ENCODE measurements around the gene NRG3.

Gene NRG3

GRCh38 chr10:82124713-82125112, 249.7 kb downstream of the NRG3 start:
- Histone ChIP-seq H3K27me3 (ENCODE audit: insufficient read depth, poor library complexity, severe bottlenecking) (no peaks in the 10 kb centered on the region), H3K27ac (replicated peaks) (no peak overlapping the region), H3K4me3 (replicated peaks; ENCODE audit: insufficient read depth, low read length) (no peak overlapping the region)
- no peak for DNase-seq (ENCODE audit: low read depth in 1 of 2, low spot score in 1 of 2)
- TF ChIP-seq SPI1 (IDR thresholded peaks at IDR 0.05; ENCODE audit: borderline replicate concordance, low read depth) (no peak), POLR2AphosphoS5 (IDR thresholded peaks at IDR 0.05; ENCODE audit: low read depth) (no peak), GABPA (IDR thresholded peaks at IDR 0.05; ENCODE audit: low read depth) (no peak)
- TF ChIP-seq, protein P1, sequence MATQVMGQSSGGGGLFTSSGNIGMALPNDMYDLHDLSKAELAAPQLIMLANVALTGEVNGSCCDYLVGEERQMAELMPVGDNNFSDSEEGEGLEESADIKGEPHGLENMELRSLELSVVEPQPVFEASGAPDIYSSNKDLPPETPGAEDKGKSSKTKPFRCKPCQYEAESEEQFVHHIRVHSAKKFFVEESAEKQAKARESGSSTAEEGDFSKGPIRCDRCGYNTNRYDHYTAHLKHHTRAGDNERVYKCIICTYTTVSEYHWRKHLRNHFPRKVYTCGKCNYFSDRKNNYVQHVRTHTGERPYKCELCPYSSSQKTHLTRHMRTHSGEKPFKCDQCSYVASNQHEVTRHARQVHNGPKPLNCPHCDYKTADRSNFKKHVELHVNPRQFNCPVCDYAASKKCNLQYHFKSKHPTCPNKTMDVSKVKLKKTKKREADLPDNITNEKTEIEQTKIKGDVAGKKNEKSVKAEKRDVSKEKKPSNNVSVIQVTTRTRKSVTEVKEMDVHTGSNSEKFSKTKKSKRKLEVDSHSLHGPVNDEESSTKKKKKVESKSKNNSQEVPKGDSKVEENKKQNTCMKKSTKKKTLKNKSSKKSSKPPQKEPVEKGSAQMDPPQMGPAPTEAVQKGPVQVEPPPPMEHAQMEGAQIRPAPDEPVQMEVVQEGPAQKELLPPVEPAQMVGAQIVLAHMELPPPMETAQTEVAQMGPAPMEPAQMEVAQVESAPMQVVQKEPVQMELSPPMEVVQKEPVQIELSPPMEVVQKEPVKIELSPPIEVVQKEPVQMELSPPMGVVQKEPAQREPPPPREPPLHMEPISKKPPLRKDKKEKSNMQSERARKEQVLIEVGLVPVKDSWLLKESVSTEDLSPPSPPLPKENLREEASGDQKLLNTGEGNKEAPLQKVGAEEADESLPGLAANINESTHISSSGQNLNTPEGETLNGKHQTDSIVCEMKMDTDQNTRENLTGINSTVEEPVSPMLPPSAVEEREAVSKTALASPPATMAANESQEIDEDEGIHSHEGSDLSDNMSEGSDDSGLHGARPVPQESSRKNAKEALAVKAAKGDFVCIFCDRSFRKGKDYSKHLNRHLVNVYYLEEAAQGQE (IDR thresholded peaks at IDR 0.05; ENCODE audit: insufficient replicate concordance, low read depth), result no peak
- TF ChIP-seq, protein P2, sequence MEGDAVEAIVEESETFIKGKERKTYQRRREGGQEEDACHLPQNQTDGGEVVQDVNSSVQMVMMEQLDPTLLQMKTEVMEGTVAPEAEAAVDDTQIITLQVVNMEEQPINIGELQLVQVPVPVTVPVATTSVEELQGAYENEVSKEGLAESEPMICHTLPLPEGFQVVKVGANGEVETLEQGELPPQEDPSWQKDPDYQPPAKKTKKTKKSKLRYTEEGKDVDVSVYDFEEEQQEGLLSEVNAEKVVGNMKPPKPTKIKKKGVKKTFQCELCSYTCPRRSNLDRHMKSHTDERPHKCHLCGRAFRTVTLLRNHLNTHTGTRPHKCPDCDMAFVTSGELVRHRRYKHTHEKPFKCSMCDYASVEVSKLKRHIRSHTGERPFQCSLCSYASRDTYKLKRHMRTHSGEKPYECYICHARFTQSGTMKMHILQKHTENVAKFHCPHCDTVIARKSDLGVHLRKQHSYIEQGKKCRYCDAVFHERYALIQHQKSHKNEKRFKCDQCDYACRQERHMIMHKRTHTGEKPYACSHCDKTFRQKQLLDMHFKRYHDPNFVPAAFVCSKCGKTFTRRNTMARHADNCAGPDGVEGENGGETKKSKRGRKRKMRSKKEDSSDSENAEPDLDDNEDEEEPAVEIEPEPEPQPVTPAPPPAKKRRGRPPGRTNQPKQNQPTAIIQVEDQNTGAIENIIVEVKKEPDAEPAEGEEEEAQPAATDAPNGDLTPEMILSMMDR (IDR thresholded peaks at IDR 0.05; ENCODE audit: insufficient read depth, low read length), result no peak

DNA sequence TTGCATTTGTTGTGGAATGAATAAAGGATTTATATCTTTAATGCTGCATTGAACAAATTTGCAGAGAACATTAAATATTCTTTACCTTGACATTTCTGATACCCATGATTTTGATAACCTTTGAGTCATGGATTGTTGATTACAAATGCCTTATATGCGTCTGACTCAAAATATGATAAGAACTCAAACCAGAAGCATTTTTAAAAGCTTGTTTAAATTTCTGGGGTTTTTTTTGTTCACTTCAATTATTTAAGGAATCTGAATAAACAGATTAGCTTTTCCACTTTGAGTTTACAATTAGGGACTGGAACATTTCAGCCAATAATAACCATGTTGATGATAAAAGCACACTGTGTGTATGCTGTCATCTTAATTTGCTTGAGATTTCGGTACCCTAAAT, 253.5 kb downstream of the NRG3 start:
- Histone ChIP-seq H3K4me3 (replicated peaks; ENCODE audit: insufficient read depth, low read length) (no peak overlapping the region), H3K27ac (replicated peaks) (no peak overlapping the region), H3K27me3 (ENCODE audit: insufficient read depth, poor library complexity, severe bottlenecking) (no peaks in the 10 kb centered on the region)
- TF ChIP-seq, protein P2 (IDR thresholded peaks at IDR 0.05; ENCODE audit: insufficient read depth, low read length), result no peak
- TF ChIP-seq SPI1 (IDR thresholded peaks at IDR 0.05; ENCODE audit: borderline replicate concordance, low read depth) (no peak), GABPA (IDR thresholded peaks at IDR 0.05; ENCODE audit: low read depth) (no peak), POLR2AphosphoS5 (IDR thresholded peaks at IDR 0.05; ENCODE audit: low read depth) (no peak)
- TF ChIP-seq, protein P1 (IDR thresholded peaks at IDR 0.05; ENCODE audit: insufficient replicate concordance, low read depth), result no peak
- no peak for DNase-seq (ENCODE audit: low read depth in 1 of 2, low spot score in 1 of 2)

DNA sequence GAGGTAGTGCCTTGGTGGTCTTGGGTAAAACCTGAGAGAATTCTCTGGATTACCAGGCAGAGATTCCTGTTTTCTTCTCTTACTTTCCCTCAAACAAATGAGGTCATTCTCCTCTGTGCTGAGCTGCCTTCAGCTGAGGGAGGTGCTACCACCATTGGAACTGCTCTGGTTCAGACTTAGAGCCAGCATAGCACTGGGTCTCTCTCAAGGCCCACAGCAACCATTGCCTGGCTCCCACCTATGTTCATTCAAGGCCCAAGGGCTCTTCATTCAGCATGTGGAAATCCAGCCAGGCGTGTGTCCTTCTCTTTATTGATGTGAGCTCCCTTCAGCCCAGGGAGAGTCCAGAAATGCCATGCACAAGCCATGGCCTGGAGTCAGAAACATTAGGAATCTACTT, 261.1 kb downstream of the NRG3 start:
- no peak overlapping the region for H3K4me3 ChIP-seq (replicated peaks; ENCODE audit: insufficient read depth, low read length)
- H3K27me3 ChIP-seq (ENCODE audit: insufficient read depth, poor library complexity, severe bottlenecking), result no peaks in the 10 kb centered on the region
- no peak overlapping the region for H3K27ac ChIP-seq (replicated peaks)
- TF ChIP-seq, protein P2 (IDR thresholded peaks at IDR 0.05; ENCODE audit: insufficient read depth, low read length), result no peak
- TF ChIP-seq, protein P1 (IDR thresholded peaks at IDR 0.05; ENCODE audit: insufficient replicate concordance, low read depth), result no peak
- no peak for TF ChIP-seq SPI1 (IDR thresholded peaks at IDR 0.05; ENCODE audit: borderline replicate concordance, low read depth)
- no peak for TF ChIP-seq GABPA (IDR thresholded peaks at IDR 0.05; ENCODE audit: low read depth)
- no peak for TF ChIP-seq POLR2AphosphoS5 (IDR thresholded peaks at IDR 0.05; ENCODE audit: low read depth)
- no peak for DNase-seq (ENCODE audit: low read depth in 1 of 2, low spot score in 1 of 2)
